Mucosa of rectum (tissue), 2 donors: Measurements from ENCODE around the gene SNRNP25.

ENCODE experiments used
- H3K27ac ChIP-seq, 2 donors: one replicate each; pipeline ENCODE4 v1.7.0; 2013; ENCODE audit warnings: inconsistent platforms in 2 of 2, low read depth in 2 of 2, low read length in 2 of 2
- H3K27me3 ChIP-seq, 2 donors: one replicate each; pipeline ENCODE4 v1.7.0; 2013; ENCODE audit warnings: low read length in 2 of 2; ENCODE audit not compliant: control insufficient read depth in 2 of 2, insufficient read depth in 2 of 2
- H3K36me3 ChIP-seq, 2 donors: one replicate each; pipeline ENCODE4 v1.7.0; 2013; ENCODE audit warnings: low read length in 2 of 2; ENCODE audit not compliant: control insufficient read depth in 2 of 2, insufficient read depth in 2 of 2
- H3K4me1 ChIP-seq, 2 donors: one replicate each; pipeline ENCODE4 v1.7.0; 2013; ENCODE audit warnings: low read length in 2 of 2, mild to moderate bottlenecking in 1 of 2; ENCODE audit not compliant: control insufficient read depth in 2 of 2, insufficient read depth in 2 of 2
- H3K4me3 ChIP-seq, 2 donors: one replicate each; pipeline ENCODE4 v1.7.0; 2013; ENCODE audit warnings: low read length in 2 of 2
- H3K9ac ChIP-seq, 2 donors: one replicate each; pipeline ENCODE4 v1.7.0; 2013; ENCODE audit warnings: low read length in 2 of 2, low read depth in 1 of 2, mild to moderate bottlenecking in 1 of 2
- H3K9me3 ChIP-seq, 2 donors: one replicate each; pipeline ENCODE4 v1.7.0; 2013; ENCODE audit warnings: low read length in 2 of 2; ENCODE audit not compliant: control insufficient read depth in 2 of 2
- donor health status: healthy.
- donor health status: Normal muscosa, but diverticular disease.

SNRNP25 gene

DNA sequence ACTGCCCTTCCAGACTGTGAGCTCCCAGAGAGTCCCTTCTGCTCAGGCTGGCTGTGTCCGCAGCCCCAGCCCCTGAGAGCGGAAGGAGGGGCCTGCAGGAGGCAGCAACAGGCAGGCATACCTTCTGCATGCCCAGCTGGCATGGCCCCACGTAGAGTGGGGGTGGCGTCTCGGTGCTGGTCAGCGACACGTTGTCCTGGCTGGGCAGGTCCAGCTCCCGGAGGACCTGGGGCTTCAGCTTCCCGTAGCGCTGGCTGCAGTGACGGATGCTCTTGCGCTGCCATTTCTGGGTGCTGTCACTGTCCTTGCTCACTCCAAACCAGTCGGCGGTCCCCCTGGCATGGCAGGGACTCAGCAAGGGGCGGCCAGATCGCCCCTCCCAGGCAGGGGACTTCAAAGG lies 9.8 kb downstream of the SNRNP25 start:
- no peak overlapping the region for H3K4me3 ChIP-seq
- peaks cover 0 to 3% of the 10 kb centered on the region in 2 donors for H3K4me1 ChIP-seq
- no peaks in the 10 kb centered on the region for H3K27me3 ChIP-seq
- H3K27ac ChIP-seq = no peak overlapping the region
- H3K9me3 ChIP-seq = no peaks in the 10 kb centered on the region
- H3K36me3 ChIP-seq = peaks cover 7 to 17% of the 10 kb centered on the region in 2 donors
- no peak overlapping the region for H3K9ac ChIP-seq

DNA sequence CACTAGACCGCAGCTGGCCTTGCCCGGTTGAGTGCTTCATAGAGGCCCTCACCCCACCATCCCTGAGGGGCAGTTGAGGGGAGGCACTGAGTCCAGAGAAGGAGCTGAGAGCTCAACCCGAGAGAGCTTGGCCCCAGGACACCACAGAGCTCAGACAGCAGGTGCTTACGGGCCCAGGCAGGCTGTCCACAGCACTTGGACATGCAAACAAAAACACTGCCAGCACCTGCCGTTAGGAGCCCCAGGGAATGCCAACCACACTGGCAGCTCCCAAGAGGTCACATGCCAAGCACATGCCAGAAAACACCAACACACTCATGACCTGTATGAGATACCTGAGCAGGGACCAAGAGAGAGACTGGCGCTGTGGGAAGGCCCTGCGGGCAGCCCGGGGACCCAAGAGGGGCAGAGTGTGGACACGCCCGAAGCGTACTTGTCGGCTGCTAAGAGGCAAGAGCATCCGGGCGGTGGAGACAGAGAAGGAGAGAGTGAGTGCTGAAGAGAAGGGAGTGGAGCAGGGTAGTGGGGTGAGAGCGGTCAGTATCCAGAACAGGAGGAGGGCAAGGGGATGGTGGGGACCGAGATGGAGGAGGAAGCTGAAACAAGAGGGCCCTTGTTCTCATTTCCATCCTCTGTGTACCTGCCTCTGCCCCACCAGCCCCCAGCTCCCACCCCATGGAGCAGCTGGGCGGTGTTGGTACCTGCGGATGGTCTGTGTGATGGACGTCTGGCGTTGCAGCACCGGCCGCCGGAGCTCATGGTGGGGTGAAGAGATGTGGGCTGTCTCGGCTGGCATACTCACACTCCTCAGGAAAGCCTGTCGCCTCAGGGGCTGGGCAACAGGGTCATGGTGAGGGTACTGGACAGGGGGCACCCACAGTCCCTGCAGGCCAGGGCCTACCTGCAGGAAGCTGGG lies 10.6 kb downstream of the SNRNP25 start:
- Histone ChIP-seq H3K27ac (no peak overlapping the region), H3K9ac (no peak overlapping the region), H3K36me3 (peaks cover 3 to 14% of the 10 kb centered on the region in 2 donors), H3K9me3 (no peaks in the 10 kb centered on the region), H3K4me1 (peaks cover 0 to 3% of the 10 kb centered on the region in 2 donors), H3K4me3 (no peak overlapping the region), H3K27me3 (no peaks in the 10 kb centered on the region)

DNA sequence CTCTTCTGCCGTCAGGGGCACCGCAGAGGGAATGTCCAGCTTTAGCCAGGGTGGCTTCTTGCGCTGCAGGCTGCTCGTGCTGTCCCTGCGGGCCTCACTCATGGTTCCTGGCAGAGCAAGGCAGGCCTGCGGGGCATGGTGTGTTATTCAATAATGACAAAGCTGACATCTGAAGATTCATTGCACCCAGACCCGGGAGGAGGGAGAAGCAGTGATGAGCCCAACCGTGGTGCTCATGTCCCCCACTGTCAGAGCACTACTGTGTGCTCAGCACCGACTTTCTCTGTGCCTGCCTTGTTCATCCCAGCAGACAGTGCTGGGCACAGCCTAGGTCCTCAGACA lies 11.3 kb downstream of the SNRNP25 start:
- Histone ChIP-seq H3K36me3 (peaks cover 3 to 14% of the 10 kb centered on the region in 2 donors), H3K4me1 (peaks cover 0 to 3% of the 10 kb centered on the region in 2 donors), H3K9ac (no peak overlapping the region)

DNA sequence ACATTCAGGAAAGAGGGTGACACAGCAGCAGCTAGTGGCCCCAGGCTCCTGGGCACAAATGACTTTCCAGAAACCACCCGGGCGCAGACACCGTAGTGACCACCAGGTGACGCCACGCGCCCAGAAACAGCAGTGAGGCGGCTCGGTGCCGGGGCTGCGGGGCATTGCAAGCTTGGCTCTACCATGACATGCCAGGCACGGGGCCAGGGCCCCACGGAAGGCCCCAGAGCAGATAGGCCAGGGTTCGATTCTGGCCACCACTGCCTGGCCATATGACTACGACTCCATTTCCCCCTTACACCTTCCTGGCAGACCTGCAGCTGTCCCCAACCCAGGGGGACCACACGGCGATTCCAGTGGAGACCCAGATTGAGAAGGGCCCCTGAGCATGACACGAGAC lies 12.1 kb downstream of the SNRNP25 start:
- no peaks in the 10 kb centered on the region for H3K27me3 ChIP-seq
- no peak overlapping the region for H3K9ac ChIP-seq
- no peak overlapping the region for H3K4me3 ChIP-seq
- H3K36me3 ChIP-seq = peaks cover 3 to 8% of the 10 kb centered on the region in 2 donors
- H3K9me3 ChIP-seq = no peaks in the 10 kb centered on the region
- peaks cover 2 to 3% of the 10 kb centered on the region in 2 donors for H3K4me1 ChIP-seq
- no peak overlapping the region for H3K27ac ChIP-seq

More for the DNA sequence above, 11.3 kb downstream of the SNRNP25 start:
- Histone ChIP-seq H3K9me3 (no peaks in the 10 kb centered on the region), H3K27ac (no peak overlapping the region), H3K4me3 (no peak overlapping the region), H3K27me3 (no peaks in the 10 kb centered on the region)

DNA sequence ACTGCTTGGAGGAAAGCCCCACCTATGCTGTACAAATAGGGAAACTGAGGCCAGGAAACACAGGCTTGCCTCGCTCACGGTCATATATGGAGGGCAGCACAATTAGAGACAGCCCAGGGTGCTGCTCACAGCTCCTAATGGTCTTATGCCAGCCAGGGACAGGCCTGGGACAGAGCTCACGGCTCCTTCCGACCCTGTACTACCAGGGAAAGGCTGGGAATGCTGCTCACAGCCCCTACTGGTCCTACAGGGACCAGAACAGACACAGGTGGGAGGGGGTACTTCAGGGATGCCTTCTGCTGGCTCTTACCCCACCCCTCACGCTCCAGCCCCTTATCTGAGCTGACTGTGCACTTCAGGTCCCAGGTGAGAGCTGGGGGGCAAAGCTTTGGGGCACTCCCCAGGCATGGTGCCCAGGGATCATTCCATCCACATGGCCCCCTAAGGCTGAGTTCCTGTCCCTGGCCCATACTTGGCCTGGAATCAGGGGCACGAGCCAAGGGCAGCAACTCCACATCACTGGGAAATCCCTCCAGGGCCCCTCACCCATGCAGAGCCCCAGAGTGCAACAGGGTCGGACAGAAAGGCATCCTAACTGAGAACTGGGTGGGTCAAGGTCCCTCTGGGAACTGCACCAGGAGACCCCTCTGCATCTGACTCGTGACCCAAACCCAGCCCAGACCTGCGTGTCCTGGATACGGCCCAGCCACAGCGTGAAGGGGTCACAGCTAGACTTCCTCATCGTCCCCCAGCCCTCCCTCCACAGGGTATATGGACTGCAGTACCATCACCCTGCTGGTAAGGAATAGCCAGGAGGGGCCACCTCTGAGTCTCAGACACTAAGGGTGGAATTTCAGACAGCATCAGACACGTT lies 12.9 kb downstream of the SNRNP25 start:
- Histone ChIP-seq H3K27me3 (no peaks in the 10 kb centered on the region), H3K9ac (no peak overlapping the region)

DNA sequence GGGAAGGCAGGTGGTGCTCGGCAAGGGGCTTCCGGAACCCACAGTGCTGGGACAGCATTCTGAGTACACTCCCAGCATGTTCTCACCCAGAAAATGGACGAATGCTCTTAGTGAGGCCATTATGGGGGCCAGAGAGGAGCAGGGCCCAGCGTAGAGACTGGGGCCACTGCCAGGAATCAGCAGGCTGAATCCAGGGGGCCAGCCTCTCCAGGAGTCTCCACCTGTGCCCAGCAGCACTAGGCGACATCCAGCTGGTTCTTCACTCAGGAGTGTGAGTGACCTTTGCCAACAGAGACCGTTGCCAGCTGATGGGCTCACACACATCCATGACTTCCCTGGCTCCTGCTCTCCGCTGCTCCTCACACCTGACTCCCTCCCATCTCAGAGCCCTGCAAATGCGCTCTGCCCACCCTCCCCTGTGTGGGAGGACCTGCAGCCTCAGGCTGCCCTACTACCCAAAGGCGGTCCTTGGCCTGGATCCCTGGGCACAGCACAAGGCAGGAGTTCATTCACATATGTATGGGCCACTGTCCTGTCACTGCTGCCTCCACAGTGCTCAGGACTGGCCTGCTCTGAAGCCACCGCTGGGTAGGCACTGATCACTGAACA lies 13.7 kb downstream of the SNRNP25 start:
- peaks cover 10 to 13% of the 10 kb centered on the region in 2 donors for H3K4me1 ChIP-seq

More for the DNA sequence above, 12.9 kb downstream of the SNRNP25 start:
- Histone ChIP-seq H3K4me1 (peaks cover 9 to 10% of the 10 kb centered on the region in 2 donors), H3K4me3 (no peak overlapping the region), H3K27ac (no peak overlapping the region), H3K36me3 (peaks cover 3 to 8% of the 10 kb centered on the region in 2 donors), H3K9me3 (no peaks in the 10 kb centered on the region)

DNA sequence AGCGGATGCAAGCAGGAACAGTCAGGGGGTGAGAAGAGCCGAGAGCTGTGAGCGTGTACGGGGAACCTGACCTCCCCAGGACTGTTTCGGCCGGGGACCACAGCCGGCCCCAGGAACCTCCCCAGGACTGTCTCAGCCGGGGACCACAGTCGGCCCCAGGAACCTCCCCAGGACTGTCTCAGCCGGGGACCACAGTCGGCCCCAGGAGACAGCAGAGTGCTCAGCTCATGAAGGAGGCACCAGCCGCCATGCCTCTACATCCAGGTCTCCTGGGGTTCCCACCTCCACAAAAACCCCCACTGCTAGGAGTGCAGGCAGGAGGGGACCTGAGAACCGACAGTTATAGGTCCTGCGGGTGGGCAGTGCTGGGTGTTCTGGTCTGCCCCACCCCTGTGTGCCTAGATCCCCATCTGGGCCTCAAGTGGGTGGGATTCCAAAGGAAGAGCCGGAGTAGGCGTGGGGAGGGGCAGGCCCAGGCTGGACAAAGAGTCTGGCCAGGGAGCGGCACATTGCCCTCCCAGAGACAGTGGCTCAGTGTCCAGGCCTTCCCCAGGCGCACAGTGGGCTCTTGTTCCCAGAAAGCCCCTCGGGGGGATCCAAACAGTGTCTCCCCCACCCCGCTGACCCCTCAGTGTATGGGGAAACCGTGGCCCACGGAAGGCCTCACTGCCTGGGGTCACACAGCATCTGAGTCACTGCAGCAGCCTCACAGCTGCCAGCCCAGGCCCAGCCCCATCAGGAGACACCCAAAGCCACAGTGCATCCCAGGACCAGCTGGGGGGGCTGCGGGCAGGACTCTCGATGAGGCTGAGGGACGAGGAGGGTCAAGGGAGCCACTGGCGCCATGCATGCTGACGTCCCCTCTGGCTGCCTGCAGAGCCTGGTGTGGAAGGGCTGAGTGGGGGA lies 14.5 kb downstream of the SNRNP25 start:
- Histone ChIP-seq H3K4me1 (peaks cover 14 to 18% of the 10 kb centered on the region in 2 donors), H3K9ac (no peak overlapping the region), H3K27ac (no peak overlapping the region), H3K36me3 (peaks cover 3 to 6% of the 10 kb centered on the region in 2 donors), H3K27me3 (peaks cover 0 to 4% of the 10 kb centered on the region in 2 donors), H3K9me3 (no peaks in the 10 kb centered on the region), H3K4me3 (no peak overlapping the region)

More for the DNA sequence above, 13.7 kb downstream of the SNRNP25 start:
- peaks cover 3 to 8% of the 10 kb centered on the region in 2 donors for H3K36me3 ChIP-seq
- no peaks in the 10 kb centered on the region for H3K27me3 ChIP-seq
- no peaks in the 10 kb centered on the region for H3K9me3 ChIP-seq
- H3K4me3 ChIP-seq = no peak overlapping the region
- H3K9ac ChIP-seq = no peak overlapping the region
- no peak overlapping the region for H3K27ac ChIP-seq

DNA sequence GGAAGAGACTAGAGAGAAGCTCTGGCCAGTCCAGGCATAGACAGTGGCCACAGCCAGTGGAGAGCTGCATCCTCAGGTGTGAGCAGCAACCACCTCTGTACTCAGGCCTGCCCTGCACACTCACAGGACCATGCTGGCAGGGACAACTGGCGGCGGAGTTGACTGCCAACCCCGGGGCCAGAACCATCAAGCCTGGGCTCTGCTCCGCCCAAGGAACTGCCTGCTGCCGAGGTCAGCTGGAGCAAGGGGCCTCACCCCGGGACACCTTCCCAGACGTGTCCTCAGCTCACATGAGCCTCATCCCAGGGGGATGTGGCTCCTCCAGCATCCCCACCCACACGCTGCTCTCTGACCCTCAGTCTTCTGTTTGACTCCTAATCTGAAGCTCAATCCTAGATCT lies 15.6 kb downstream of the SNRNP25 start:
- no peak overlapping the region for H3K27ac ChIP-seq
- no peaks in the 10 kb centered on the region for H3K36me3 ChIP-seq
- no peaks in the 10 kb centered on the region for H3K9me3 ChIP-seq
- peaks cover 0 to 4% of the 10 kb centered on the region in 2 donors for H3K27me3 ChIP-seq
- peak overlapping the region in 1 of 2 donors; percentile 14 for H3K9ac ChIP-seq
- H3K4me1 ChIP-seq = peaks cover 14 to 28% of the 10 kb centered on the region in 2 donors
- no peak overlapping the region for H3K4me3 ChIP-seq

DNA sequence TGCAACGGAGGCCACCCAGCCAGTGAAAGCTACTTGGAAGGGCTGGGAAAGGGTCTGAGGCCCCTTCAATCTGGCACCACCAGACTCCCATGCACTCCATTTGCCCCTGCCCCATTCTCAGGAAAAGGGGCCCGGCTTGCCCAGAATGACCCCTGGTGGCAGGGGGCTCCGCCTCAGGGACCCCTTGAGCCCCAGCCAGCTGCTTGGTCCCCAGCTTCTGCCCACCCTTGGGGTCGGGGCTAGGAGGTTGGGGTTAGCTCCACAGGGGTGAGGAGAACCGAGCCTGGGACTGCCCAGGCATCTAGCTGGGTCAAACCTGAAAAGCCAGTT lies 17.5 kb downstream of the SNRNP25 start:
- peak overlapping the region in 1 of 2 donors; percentile 83 for H3K9ac ChIP-seq
- no peaks in the 10 kb centered on the region for H3K36me3 ChIP-seq
- peak overlapping the region; percentile 69 to 78 for H3K4me3 ChIP-seq
- peaks cover 0 to 4% of the 10 kb centered on the region in 2 donors for H3K27me3 ChIP-seq
- no peaks in the 10 kb centered on the region for H3K9me3 ChIP-seq
- peaks cover 19 to 45% of the 10 kb centered on the region in 2 donors for H3K4me1 ChIP-seq
- peak overlapping the region; percentile 41 to 70 for H3K27ac ChIP-seq
